B cell (primary cell): ENCODE data around the gene MED8. TPM values are rescaled to one million over a fixed set of nuclear protein-coding genes. Genes with fewer than 3 reads are reported as not detected.

ENCODE experiments used
- ATAC-seq: fragments of 200-7000 bp; cut with Tn5 transposase; one replicate; pipeline ENCODE4 v1.10.0; 2021; ENCODE audit warnings: low read depth, mild to moderate bottlenecking, moderate number of reproducible peaks, moderate library complexity
- CTCF ChIA-PET: fragments of 350-600 bp; sonication (Branson Sonifier 250); formaldehyde crosslinking; loops from one replicate; lab custom pipeline; 2021; ENCODE audit warnings: antibody characterized with exemption, inconsistent platforms; lab: Charles Lee
- POLR2A ChIA-PET: fragments of 350-600 bp; sonication (Branson Sonifier 250); formaldehyde crosslinking; loops from one replicate; lab custom pipeline; 2021; ENCODE audit warnings: antibody characterized with exemption; lab: Charles Lee
- DNase-seq: peaks from one replicate; pipeline ENCODE4 v3.0.0; 2013
- H2AFZ ChIP-seq: 2 replicates; pipeline ENCODE4 v1.6.1; 2012; ENCODE audit warnings: mild to moderate bottlenecking, low read depth, low read length; ENCODE audit not compliant: insufficient read depth, poor library complexity, severe bottlenecking
- H3K27ac ChIP-seq, 2 donors: 1 replicate in 1 of 2; 2 replicates in 1 of 2; pipeline ENCODE4 v1.5.1; 2012 to 2013; ENCODE audit warnings: low read length in 2 of 2, mild to moderate bottlenecking in 2 of 2, moderate library complexity in 1 of 2
- H3K27me3 ChIP-seq, 4 experiments: fragments of 200-600 bp in 1 of 4; sonication (generic) in 1 of 4; replicated peaks in 1 of 4; 1 replicate in 2 of 4; 2 replicates in 2 of 4; pipeline versions ENCODE4 v1.6.1 to v1.7.0; 2013 to 2016; ENCODE audit warnings: low read length in 3 of 4, mild to moderate bottlenecking in 2 of 4, mixed read lengths in 1 of 4, moderate library complexity in 1 of 4; ENCODE audit not compliant: insufficient read depth in 4 of 4, control insufficient read depth in 3 of 4; ENCODE audit errors: control extremely low read depth in 1 of 4
- H3K36me3 ChIP-seq, 2 experiments: replicated peaks in 1 of 2; 1 replicate in 1 of 2; 2 replicates in 1 of 2; pipeline versions ENCODE4 v1.6.1 to v1.7.1; 2013; ENCODE audit warnings: low read length in 1 of 2; ENCODE audit not compliant: insufficient read depth in 2 of 2, control insufficient read depth in 1 of 2; ENCODE audit errors: control extremely low read depth in 1 of 2, extremely low read depth in 1 of 2
- H3K4me1 ChIP-seq, 2 donors: fragments of 200-600 bp in 1 of 2; sonication (generic) in 1 of 2; 1 replicate in 1 of 2; 2 replicates in 1 of 2; pipeline versions ENCODE4 v1.5.1 to v1.6.1; 2013 to 2017; ENCODE audit warnings: low read length in 2 of 2; ENCODE audit not compliant: control insufficient read depth in 2 of 2, insufficient read depth in 2 of 2
- H3K4me2 ChIP-seq: replicated peaks from 2 replicates; pipeline ENCODE3; 2012; ENCODE audit warnings: mild to moderate bottlenecking, low read depth, low read length; ENCODE audit not compliant: poor library complexity, severe bottlenecking
- H3K4me3 ChIP-seq, 5 experiments: fragments of 200-600 bp in 1 of 5; sonication (generic) in 1 of 5; 1 replicate in 3 of 5; 2 replicates in 2 of 5; pipeline versions ENCODE4 v1.5.1 to v1.7.0; 2011 to 2016; ENCODE audit warnings: low read length in 4 of 5, mild to moderate bottlenecking in 4 of 5, low read depth in 2 of 5, control low read depth in 1 of 5, moderate library complexity in 1 of 5; ENCODE audit not compliant: insufficient read depth in 1 of 5; ENCODE audit errors: control extremely low read depth in 1 of 5, extremely low read depth in 1 of 5
- H3K79me2 ChIP-seq: fragments of 200-600 bp; sonication (generic); one replicate; pipeline ENCODE4 v1.6.0; 2016; ENCODE audit warnings: low read length; ENCODE audit not compliant: control insufficient read depth, insufficient read depth
- H3K9ac ChIP-seq: fragments of 200-600 bp; sonication (generic); 2 replicates; pipeline ENCODE4 v1.6.1; 2017; ENCODE audit warnings: mild to moderate bottlenecking, low read length, moderate library complexity
- H3K9me3 ChIP-seq, 3 donors: one replicate each; pipeline versions ENCODE4 v1.6.1 to v1.7.1; 2013; ENCODE audit warnings: low read length in 2 of 3; ENCODE audit not compliant: control insufficient read depth in 2 of 3, insufficient read depth in 1 of 3; ENCODE audit errors: control extremely low read depth in 1 of 3
- H4K20me1 ChIP-seq: 2 replicates; pipeline ENCODE4 v1.6.0; 2012; ENCODE audit warnings: mild to moderate bottlenecking, low read length; ENCODE audit not compliant: insufficient read depth, control insufficient read depth, poor library complexity, severe bottlenecking
- H3K27ac Mint-ChIP-seq: one replicate; pipeline ENCODE4 v1.8.0; 2021; ENCODE audit warnings: mixed read lengths
- H3K27me3 Mint-ChIP-seq: one replicate; pipeline ENCODE4 v1.8.0; 2021; ENCODE audit warnings: mixed read lengths
- H3K4me1 Mint-ChIP-seq: one replicate; pipeline ENCODE4 v1.8.0; 2021; ENCODE audit warnings: mixed read lengths
- H3K4me3 Mint-ChIP-seq: one replicate; pipeline ENCODE4 v1.8.0; 2021; ENCODE audit warnings: mixed read lengths
- H3K9me3 Mint-ChIP-seq: one replicate; pipeline ENCODE4 v1.8.0; 2022; ENCODE audit warnings: mixed read lengths; ENCODE audit not compliant: insufficient read depth
- EZH2 ChIP-seq: IDR thresholded peaks from 2 replicates; pipeline ENCODE4 v1.6.1; 2012; ENCODE audit warnings: borderline replicate concordance, low read depth, mild to moderate bottlenecking, moderate library complexity, low read length; ENCODE audit not compliant: insufficient read depth, poor library complexity, severe bottlenecking
- WGBS: methylation state at CpG from one replicate; pipeline ENCODE4 v1.1.5; 2013; ENCODE audit warnings: missing lambda C conversion rate; ENCODE audit not compliant: insufficient coverage; 5-methylcytosine and 5-hydroxymethylcytosine counted together
- intact Hi-C: fragments of 100-400 bp; cut with micrococcal nuclease; formaldehyde crosslinking; loops from one replicate; pipeline ENCODE4 v1.10.0; 2022
- polyA plus RNA-seq: library from polyadenylated mRNA; depleted of rRNA; stranded (reverse); fragments of >200 nt; gene quantifications from 2 replicates; pipeline ENCODE4 v1.2.3, GENCODE V29; 2012
- total RNA-seq, 2 donors: library from RNA; stranded (reverse); fragments of 120-200 nt in 1 of 2; gene quantifications; 1 replicate in 1 of 2; 2 replicates in 1 of 2; pipeline versions ENCODE4 v1.2.3 to v1.2.4, GENCODE V29; 2013 to 2022
- TF ChIP-seq, protein P1 (sequence below): fragments of 200-600 bp; IDR thresholded peaks from one replicate; pipeline ENCODE4 v1.8.0; 2022; ENCODE audit warnings: antibody characterized with exemption, mild to moderate bottlenecking

Gene MED8
- total and polyA plus RNA-seq, 2 donors (not counting 1 experiment from before 2014, with no cell fraction given), result 12.0 to 30.0 TPM

DNA sequence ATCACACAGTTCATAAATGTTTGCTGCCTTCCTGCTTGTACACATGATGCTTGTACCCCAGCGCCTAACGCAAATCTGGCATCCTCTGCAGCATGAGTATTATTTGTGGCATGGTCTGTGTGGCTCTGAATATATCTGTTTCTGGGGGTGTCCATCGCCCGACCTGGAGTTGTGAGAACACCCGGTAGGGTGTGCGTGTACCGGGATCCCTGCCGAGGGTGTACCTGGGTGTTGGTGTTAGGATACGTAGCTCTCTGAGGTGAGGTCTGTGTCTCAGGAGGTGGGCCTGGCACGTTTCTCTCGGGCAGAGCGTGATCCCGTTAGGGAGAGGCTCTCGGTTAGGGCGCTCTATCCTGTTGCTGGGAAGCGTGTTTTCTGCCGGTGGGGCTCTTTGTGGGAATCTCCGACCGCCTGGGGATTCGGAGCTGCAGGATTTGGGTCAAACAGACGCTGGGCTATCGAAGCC, 41.2 kb downstream of the MED8 start:
- Histone ChIP-seq H3K36me3 (no peaks in the 10 kb centered on the region), H2AFZ (peak overlapping the region; percentile 59), H3K27ac (peak overlapping the region in 1 of 2 donors; percentile 87), H3K79me2 (no peaks in the 10 kb centered on the region), H3K9me3 (no peaks in the 10 kb centered on the region), H3K4me2 (peak overlapping the region; percentile 67), H3K27me3 (no peaks in the 10 kb centered on the region), H4K20me1 (no peaks in the 10 kb centered on the region), H3K4me1 (peaks cover 4 to 5% of the 10 kb centered on the region in 2 donors), H3K4me3 (peak overlapping the region in 4 of 5 experiments; percentile 24 to 64 (median 44)), H3K9ac (peak overlapping the region; percentile 47)
- H3K4me3 Mint-ChIP-seq, result peak overlapping the region; percentile 69
- TF ChIP-seq EZH2, result no peak
- TF ChIP-seq, protein P1, sequence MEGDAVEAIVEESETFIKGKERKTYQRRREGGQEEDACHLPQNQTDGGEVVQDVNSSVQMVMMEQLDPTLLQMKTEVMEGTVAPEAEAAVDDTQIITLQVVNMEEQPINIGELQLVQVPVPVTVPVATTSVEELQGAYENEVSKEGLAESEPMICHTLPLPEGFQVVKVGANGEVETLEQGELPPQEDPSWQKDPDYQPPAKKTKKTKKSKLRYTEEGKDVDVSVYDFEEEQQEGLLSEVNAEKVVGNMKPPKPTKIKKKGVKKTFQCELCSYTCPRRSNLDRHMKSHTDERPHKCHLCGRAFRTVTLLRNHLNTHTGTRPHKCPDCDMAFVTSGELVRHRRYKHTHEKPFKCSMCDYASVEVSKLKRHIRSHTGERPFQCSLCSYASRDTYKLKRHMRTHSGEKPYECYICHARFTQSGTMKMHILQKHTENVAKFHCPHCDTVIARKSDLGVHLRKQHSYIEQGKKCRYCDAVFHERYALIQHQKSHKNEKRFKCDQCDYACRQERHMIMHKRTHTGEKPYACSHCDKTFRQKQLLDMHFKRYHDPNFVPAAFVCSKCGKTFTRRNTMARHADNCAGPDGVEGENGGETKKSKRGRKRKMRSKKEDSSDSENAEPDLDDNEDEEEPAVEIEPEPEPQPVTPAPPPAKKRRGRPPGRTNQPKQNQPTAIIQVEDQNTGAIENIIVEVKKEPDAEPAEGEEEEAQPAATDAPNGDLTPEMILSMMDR, result no peak
- ATAC-seq, result no peak
- intact Hi-C loops, result no loop called here
- no peaks in the 10 kb centered on the region for H3K9me3 Mint-ChIP-seq
- ChIA-PET POLR2A (interaction anchor here (2.0 kb wide), 1 partner anchor 10 kb away, joined by 6 read pairs; the partner anchor contains the start of gene CDC20), CTCF (interaction anchor here (0.9 kb wide), 1 partner anchor 109 kb away, joined by 3 read pairs; no protein-coding TSS in a partner anchor)
- no peak for DNase-seq
- peak overlapping the region; percentile 53 for H3K27ac Mint-ChIP-seq
- H3K4me1 Mint-ChIP-seq, result peaks cover 13% of the 10 kb centered on the region
- 91% methylated on average over 22 of the region's 22 CpGs for WGBS
- no peaks in the 10 kb centered on the region for H3K27me3 Mint-ChIP-seq

DNA sequence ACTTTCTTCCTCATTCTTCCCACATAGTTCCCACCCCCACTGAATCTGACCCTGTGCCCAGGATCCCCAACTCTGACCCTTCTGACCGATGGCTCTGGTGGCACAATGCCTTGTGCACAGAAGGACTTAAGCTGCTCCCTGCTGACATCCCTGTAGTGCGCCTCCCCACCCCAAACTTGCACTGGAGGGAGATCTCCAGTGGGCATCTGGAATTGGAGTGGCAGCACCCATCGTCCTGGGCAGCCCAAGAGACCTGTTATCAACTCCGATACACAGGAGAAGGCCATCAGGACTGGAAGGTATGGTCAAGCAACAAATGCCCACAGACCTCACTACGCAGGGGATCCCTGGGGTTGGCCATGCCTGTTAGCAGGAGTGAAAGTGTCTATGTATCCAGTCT, 43.0 kb downstream of the MED8 start:
- no peak for DNase-seq
- H3K27ac Mint-ChIP-seq, result no peak overlapping the region
- no peaks in the 10 kb centered on the region for H3K27me3 ChIP-seq
- H2AFZ ChIP-seq, result no peak overlapping the region
- peaks cover 13% of the 10 kb centered on the region for H3K4me1 Mint-ChIP-seq
- H4K20me1 ChIP-seq, result no peaks in the 10 kb centered on the region
- ATAC-seq, result no peak
- WGBS, result 92% methylated on average over 4 of the region's 5 CpGs
- intact Hi-C loops, result no loop called here
- no peaks in the 10 kb centered on the region for H3K79me2 ChIP-seq
- peaks cover 4 to 5% of the 10 kb centered on the region in 2 donors for H3K4me1 ChIP-seq
- no peaks in the 10 kb centered on the region for H3K36me3 ChIP-seq
- no peak for TF ChIP-seq EZH2
- TF ChIP-seq, protein P1, result no peak
- H3K9me3 ChIP-seq, result no peaks in the 10 kb centered on the region
- no peaks in the 10 kb centered on the region for H3K27me3 Mint-ChIP-seq
- H3K9ac ChIP-seq, result no peak overlapping the region
- H3K4me3 ChIP-seq, result no peak overlapping the region
- ChIA-PET POLR2A (no interaction called here), CTCF (no interaction called here)
- H3K27ac ChIP-seq, result no peak overlapping the region
- no peak overlapping the region for H3K4me3 Mint-ChIP-seq
- H3K4me2 ChIP-seq, result no peak overlapping the region
- H3K9me3 Mint-ChIP-seq, result no peaks in the 10 kb centered on the region
